Stimulated activated CD4-positive, alpha-beta T cell treated with anti-CD3 and anti-CD28 coated beads, Interleukin-4, amount 100 ng/mL, for 24 hours (primary cell): ENCODE results near the gene STT3A.

ENCODE experiments used
- DNase-seq: peaks from one replicate; pipeline ENCODE4 v3.0.0-alpha.2; 2020

The STT3A gene

GRCh38 chr11:125670172-125670571, 77.5 kb downstream of the STT3A start:
- DNase-seq, result no peak

- no peak for DNase-seq
Observed at GRCh38 chr11:125671561-125671960, 78.9 kb downstream of the STT3A start.
